Liver (tissue), 9 donors: Measurements from ENCODE around the gene ARFGAP3. TPM values are rescaled to one million over a fixed set of nuclear protein-coding genes. Genes with fewer than 3 reads are reported as not detected.

Experiments used
- DNase-seq: peaks from one replicate; pipeline ENCODE4 v3.0.0-alpha.2; 2017; ENCODE audit warnings: low spot score
- H3K27ac ChIP-seq, 2 donors: one replicate each; pipeline ENCODE4 v1.7.0; 2013; ENCODE audit warnings: inconsistent platforms in 2 of 2, low read length in 2 of 2, control low read depth in 1 of 2, low read depth in 1 of 2, mild to moderate bottlenecking in 1 of 2
- H3K27me3 ChIP-seq, 4 donors: one replicate each; pipeline versions ENCODE4 v1.6.1 to v1.7.0; 2013; ENCODE audit warnings: low read length in 3 of 4, inconsistent platforms in 1 of 4, mild to moderate bottlenecking in 1 of 4, moderate library complexity in 1 of 4; ENCODE audit not compliant: control insufficient read depth in 4 of 4, insufficient read depth in 4 of 4
- H3K36me3 ChIP-seq, 4 donors: one replicate each; pipeline versions ENCODE4 v1.6.1 to v1.7.0; 2013; ENCODE audit warnings: low read length in 3 of 4, mild to moderate bottlenecking in 3 of 4, low read depth in 1 of 4, moderate library complexity in 1 of 4; ENCODE audit not compliant: control insufficient read depth in 4 of 4, insufficient read depth in 3 of 4
- H3K4me1 ChIP-seq, 4 donors: one replicate each; pipeline versions ENCODE4 v1.6.1 to v1.7.0; 2013; ENCODE audit warnings: low read length in 3 of 4, mild to moderate bottlenecking in 3 of 4, moderate library complexity in 1 of 4; ENCODE audit not compliant: control insufficient read depth in 4 of 4, insufficient read depth in 4 of 4
- H3K4me3 ChIP-seq, 3 donors: one replicate each; pipeline versions ENCODE4 v1.6.1 to v1.7.0; 2013; ENCODE audit warnings: low read length in 3 of 3, control low read depth in 1 of 3, low read depth in 1 of 3, mild to moderate bottlenecking in 1 of 3
- H3K9ac ChIP-seq, 2 donors: one replicate each; pipeline ENCODE4 v1.7.0; 2013; ENCODE audit warnings: low read length in 2 of 2, mild to moderate bottlenecking in 2 of 2, moderate library complexity in 2 of 2, control low read depth in 1 of 2, low read depth in 1 of 2
- H3K9me3 ChIP-seq, 4 donors: one replicate each; pipeline versions ENCODE4 v1.6.1 to v1.7.0; 2013; ENCODE audit warnings: low read length in 3 of 4; ENCODE audit not compliant: control insufficient read depth in 4 of 4
- ATF3 ChIP-seq: IDR thresholded peaks from 2 replicates; pipeline ENCODE4 v1.6.1; 2016; ENCODE audit warnings: antibody characterized with exemption
- CTCF ChIP-seq: fragments of 150-350 bp; IDR thresholded peaks from 2 replicates; pipeline ENCODE4 v1.5.1; 2017; ENCODE audit warnings: improper control_type of control experiment, low read depth, low read length; ENCODE audit not compliant: missing input control
- EGR1 ChIP-seq, 2 donors: IDR thresholded peaks; 2 replicates each; pipeline ENCODE4 v1.6.1; 2016 to 2018; ENCODE audit warnings: antibody characterized with exemption in 2 of 2, low read depth in 2 of 2
- FOXA1 ChIP-seq: IDR thresholded peaks from 2 replicates; pipeline ENCODE4 v1.6.1; 2016; ENCODE audit warnings: antibody characterized with exemption
- FOXA2 ChIP-seq: IDR thresholded peaks from 2 replicates; pipeline ENCODE4 v1.6.1; 2016; ENCODE audit warnings: antibody characterized with exemption
- GABPA ChIP-seq, 2 donors: IDR thresholded peaks in 1 of 2; conservative IDR thresholded peaks in 1 of 2; 2 replicates each; pipeline ENCODE4 v1.6.1; 2016; ENCODE audit warnings: antibody characterized with exemption in 2 of 2, mild to moderate bottlenecking in 1 of 2, moderate library complexity in 1 of 2
- HNF4A ChIP-seq, 2 donors: conservative IDR thresholded peaks; 2 replicates each; pipeline ENCODE4 v1.6.1; 2016; ENCODE audit warnings: antibody characterized with exemption in 2 of 2, mild to moderate bottlenecking in 2 of 2
- HNF4G ChIP-seq: IDR thresholded peaks from 2 replicates; pipeline ENCODE4 v1.6.1; 2016; ENCODE audit warnings: antibody characterized with exemption
- JUND ChIP-seq, 2 donors: IDR thresholded peaks; 2 replicates each; pipeline ENCODE4 v1.6.1; 2016; ENCODE audit warnings: antibody characterized with exemption in 2 of 2
- MAX ChIP-seq: IDR thresholded peaks from 2 replicates; pipeline ENCODE4 v1.6.1; 2016; ENCODE audit warnings: antibody characterized with exemption
- NR2F2 ChIP-seq: IDR thresholded peaks from 2 replicates; pipeline ENCODE4 v1.6.1; 2016; ENCODE audit warnings: antibody characterized with exemption
- RAD21 ChIP-seq, 2 donors: IDR thresholded peaks; 2 replicates each; pipeline ENCODE4 v1.6.1; 2016; ENCODE audit warnings: antibody characterized with exemption in 2 of 2, mild to moderate bottlenecking in 2 of 2
- REST ChIP-seq: IDR thresholded peaks from 2 replicates; pipeline ENCODE4 v1.6.1; 2016; ENCODE audit warnings: antibody characterized with exemption, mild to moderate bottlenecking
- RXRA ChIP-seq, 2 donors: IDR thresholded peaks; 2 replicates each; pipeline ENCODE4 v1.6.1; 2017 to 2018; ENCODE audit warnings: antibody characterized with exemption in 2 of 2, mild to moderate bottlenecking in 1 of 2
- SP1 ChIP-seq: IDR thresholded peaks from 2 replicates; pipeline ENCODE4 v1.6.1; 2018; ENCODE audit warnings: antibody characterized with exemption, mild to moderate bottlenecking
- TAF1 ChIP-seq: conservative IDR thresholded peaks from 2 replicates; pipeline ENCODE4 v1.6.1; 2016; ENCODE audit warnings: antibody characterized with exemption, mild to moderate bottlenecking
- YY1 ChIP-seq: IDR thresholded peaks from 2 replicates; pipeline ENCODE4 v1.6.1; 2016; ENCODE audit warnings: antibody characterized with exemption, mild to moderate bottlenecking
- WGBS: extraction: QIAGEN DNeasy Blood & Tissue Kit; methylation state at CpG from one replicate; pipeline ENCODE4 v1.1.7; 2013; 5-methylcytosine and 5-hydroxymethylcytosine counted together
- polyA plus RNA-seq, 2 donors: library from polyadenylated mRNA; stranded (reverse) in 1 of 2; unstranded in 1 of 2; fragments of 200-250 nt in 1 of 2; fragments of >200 nt in 1 of 2; fragmentation: Nextera tagmentation in 1 of 2; extraction: Ambion mirVana in 1 of 2; gene quantifications; one replicate each; pipeline versions ENCODE4 v1.2.1 to v1.2.3, GENCODE V29; 2013 to 2015
- total RNA-seq, 2 donors: library from RNA; depleted of rRNA; stranded (reverse); fragments of >200 nt; gene quantifications; one replicate each; pipeline ENCODE4 v1.2.3, GENCODE V29; 2014
- TF ChIP-seq, protein P1 (sequence below): IDR thresholded peaks from 2 replicates; pipeline ENCODE4 v1.6.1; 2016; ENCODE audit warnings: antibody characterized with exemption
- donor health status: healthy.
- donor health status: healthy.
- donor health status: healthy.
- donor health status: healthy.
- donor health status: healthy.

The ARFGAP3 gene
- total and polyA plus RNA-seq, 4 donors: 18.2 to 55.1 (median 27.5) TPM

- Histone ChIP-seq H3K27me3 (no peaks in the 10 kb centered on the region), H3K36me3 (no peaks in the 10 kb centered on the region), H3K27ac (no peak overlapping the region), H3K4me3 (no peak overlapping the region), H3K9ac (no peak overlapping the region), H3K9me3 (no peaks in the 10 kb centered on the region), H3K4me1 (peaks cover 0 to 7% (median 4%) of the 10 kb centered on the region in 4 donors)
- 92% methylated on average over 15 of the region's 15 CpGs for WGBS
- DNase-seq: no peak
- no peak for TF ChIP-seq GABPA (IDR thresholded peaks at IDR 0.05 in 1 of 2, conservative IDR thresholded peaks at IDR 0.05 in 1 of 2)
- no peak for TF ChIP-seq YY1
- no peak for TF ChIP-seq RAD21 (IDR thresholded peaks at IDR 0.05)
- no peak for TF ChIP-seq NR2F2
- TF ChIP-seq HNF4A (conservative IDR thresholded peaks at IDR 0.05): no peak
- TF ChIP-seq ATF3: no peak
- TF ChIP-seq HNF4G: no peak
- no peak for TF ChIP-seq MAX
These were observed 86.0 kb downstream of the ARFGAP3 start for GRCh38 chr22:42770941-42771647.

DNA sequence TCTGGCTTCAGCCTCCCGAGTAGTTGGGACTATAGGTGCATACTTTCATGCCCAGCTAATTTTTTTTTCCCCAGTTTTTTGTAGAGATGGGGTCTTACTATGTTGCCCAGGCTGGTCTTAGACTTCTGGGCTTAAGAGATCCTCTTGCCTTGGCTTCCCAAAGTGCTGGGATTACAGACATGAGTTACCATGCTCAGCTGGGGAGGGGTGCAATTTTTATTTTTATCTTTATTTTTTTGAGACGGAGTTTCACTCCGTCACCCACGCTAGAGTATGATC, 86.7 kb downstream of the ARFGAP3 start:
- Histone ChIP-seq H3K27me3 (no peaks in the 10 kb centered on the region), H3K9me3 (no peaks in the 10 kb centered on the region), H3K4me3 (no peak overlapping the region), H3K4me1 (peaks cover 0 to 7% (median 4%) of the 10 kb centered on the region in 4 donors), H3K36me3 (no peaks in the 10 kb centered on the region), H3K27ac (no peak overlapping the region), H3K9ac (no peak overlapping the region)
- no peak for TF ChIP-seq HNF4A (conservative IDR thresholded peaks at IDR 0.05)
- no peak for TF ChIP-seq EGR1 (IDR thresholded peaks at IDR 0.05; ENCODE audit: low read depth in 2 of 2)
- TF ChIP-seq SP1: no peak
- TF ChIP-seq TAF1: no peak
- no peak for TF ChIP-seq YY1
- TF ChIP-seq GABPA (IDR thresholded peaks at IDR 0.05 in 1 of 2, conservative IDR thresholded peaks at IDR 0.05 in 1 of 2): no peak
- no peak for TF ChIP-seq JUND (IDR thresholded peaks at IDR 0.05)
- TF ChIP-seq REST: no peak
- TF ChIP-seq FOXA1: no peak
- no peak for TF ChIP-seq RAD21 (IDR thresholded peaks at IDR 0.05)
- no peak for TF ChIP-seq NR2F2
- TF ChIP-seq CTCF: no peak
- TF ChIP-seq, protein P1, sequence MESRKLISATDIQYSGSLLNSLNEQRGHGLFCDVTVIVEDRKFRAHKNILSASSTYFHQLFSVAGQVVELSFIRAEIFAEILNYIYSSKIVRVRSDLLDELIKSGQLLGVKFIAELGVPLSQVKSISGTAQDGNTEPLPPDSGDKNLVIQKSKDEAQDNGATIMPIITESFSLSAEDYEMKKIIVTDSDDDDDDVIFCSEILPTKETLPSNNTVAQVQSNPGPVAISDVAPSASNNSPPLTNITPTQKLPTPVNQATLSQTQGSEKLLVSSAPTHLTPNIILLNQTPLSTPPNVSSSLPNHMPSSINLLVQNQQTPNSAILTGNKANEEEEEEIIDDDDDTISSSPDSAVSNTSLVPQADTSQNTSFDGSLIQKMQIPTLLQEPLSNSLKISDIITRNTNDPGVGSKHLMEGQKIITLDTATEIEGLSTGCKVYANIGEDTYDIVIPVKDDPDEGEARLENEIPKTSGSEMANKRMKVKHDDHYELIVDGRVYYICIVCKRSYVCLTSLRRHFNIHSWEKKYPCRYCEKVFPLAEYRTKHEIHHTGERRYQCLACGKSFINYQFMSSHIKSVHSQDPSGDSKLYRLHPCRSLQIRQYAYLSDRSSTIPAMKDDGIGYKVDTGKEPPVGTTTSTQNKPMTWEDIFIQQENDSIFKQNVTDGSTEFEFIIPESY: no peak
- TF ChIP-seq RXRA (IDR thresholded peaks at IDR 0.05): no peak
- no peak for TF ChIP-seq FOXA2
- no peak for TF ChIP-seq ATF3
- no peak for TF ChIP-seq HNF4G
- TF ChIP-seq MAX: no peak
- DNase-seq: no peak
- 86% methylated on average over 4 of the region's 4 CpGs for WGBS
